H9 (cell line): ENCODE data around the gene GSTP1. TPM values are rescaled to one million over a fixed set of nuclear protein-coding genes. Genes with fewer than 3 reads are reported as not detected.
A peak's percentile ranks its signal among the peaks of the same experiment; 100 is the strongest.

Source experiments
- DNase-seq: peaks from one replicate; pipeline ENCODE4 v3.0.0-alpha.2; 2017
- H2AFZ ChIP-seq: one replicate; pipeline ENCODE4 v1.6.1; 2013; ENCODE audit warnings: mild to moderate bottlenecking, low read length, control low read depth, moderate library complexity
- H2AK5ac ChIP-seq: 2 replicates; pipeline ENCODE4 v1.6.1; 2013; ENCODE audit warnings: low read length, control low read depth, mixed read lengths; ENCODE audit not compliant: insufficient read length
- H2BK120ac ChIP-seq: one replicate; pipeline ENCODE4 v1.6.1; 2013; ENCODE audit warnings: low read depth, mild to moderate bottlenecking, low read length, control low read depth, inconsistent platforms; ENCODE audit not compliant: poor library complexity, severe bottlenecking
- H2BK12ac ChIP-seq: 2 replicates; pipeline ENCODE4 v1.6.1; 2013; ENCODE audit warnings: low read length, control low read depth, mixed read lengths, low read depth; ENCODE audit not compliant: insufficient read length
- H2BK15ac ChIP-seq: 2 replicates; pipeline ENCODE4 v1.6.1; 2013; ENCODE audit warnings: low read depth, low read length, control low read depth
- H2BK20ac ChIP-seq: one replicate; pipeline ENCODE4 v1.6.1; 2013; ENCODE audit warnings: low read depth, mild to moderate bottlenecking, low read length, control low read depth, inconsistent platforms; ENCODE audit not compliant: poor library complexity, severe bottlenecking
- H2BK5ac ChIP-seq: 2 replicates; pipeline ENCODE4 v1.6.1; 2013; ENCODE audit warnings: low read length, control low read depth, mixed read lengths; ENCODE audit not compliant: insufficient read length
- H3K14ac ChIP-seq: 2 replicates; pipeline ENCODE4 v1.6.1; 2013; ENCODE audit warnings: low read length, control low read depth; ENCODE audit not compliant: insufficient read depth
- H3K18ac ChIP-seq: 2 replicates; pipeline ENCODE4 v1.6.1; 2013; ENCODE audit warnings: low read depth, mild to moderate bottlenecking, mixed read lengths, low read length, control low read depth; ENCODE audit not compliant: insufficient read length
- H3K23ac ChIP-seq: 2 replicates; pipeline ENCODE4 v1.6.1; 2013; ENCODE audit warnings: low read length, control low read depth, mixed read lengths, low read depth; ENCODE audit not compliant: insufficient read length
- H3K23me2 ChIP-seq: 2 replicates; pipeline ENCODE4 v1.6.1; 2013; ENCODE audit warnings: low read depth, mild to moderate bottlenecking, mixed read lengths, low read length, control low read depth; ENCODE audit not compliant: insufficient read length, poor library complexity, severe bottlenecking
- H3K27ac ChIP-seq: 2 replicates; pipeline ENCODE4 v1.5.1; 2013; ENCODE audit warnings: low read length, control low read depth, mixed read lengths, low read depth; ENCODE audit not compliant: insufficient read length
- H3K27me3 ChIP-seq: 2 replicates; pipeline ENCODE4 v1.6.1; 2013; ENCODE audit warnings: low read length, control low read depth, inconsistent platforms; ENCODE audit not compliant: insufficient read depth
- H3K4ac ChIP-seq: 2 replicates; pipeline ENCODE4 v1.6.1; 2013; ENCODE audit warnings: low read depth, mild to moderate bottlenecking, control low read depth, inconsistent platforms, low read length, moderate library complexity
- H3K4me1 ChIP-seq: 2 replicates; pipeline ENCODE4 v1.6.1; 2013; ENCODE audit warnings: low read length, control low read depth, inconsistent platforms; ENCODE audit not compliant: insufficient read depth
- H3K4me2 ChIP-seq: 2 replicates; pipeline ENCODE4 v1.6.1; 2013; ENCODE audit warnings: low read length, control low read depth, mixed read lengths; ENCODE audit not compliant: insufficient read length, insufficient read depth
- H3K56ac ChIP-seq: 2 replicates; pipeline ENCODE4 v1.6.1; 2013; ENCODE audit warnings: low read depth, mild to moderate bottlenecking, mixed read lengths, low read length, control low read depth; ENCODE audit not compliant: insufficient read length
- H3K79me1 ChIP-seq: 2 replicates; pipeline ENCODE4 v1.6.1; 2013; ENCODE audit warnings: low read depth, mild to moderate bottlenecking, moderate library complexity, low read length, control low read depth, inconsistent platforms; ENCODE audit not compliant: insufficient read depth, poor library complexity, severe bottlenecking
- H3K79me2 ChIP-seq: 2 replicates; pipeline ENCODE4 v1.6.1; 2013; ENCODE audit warnings: low read length, control low read depth, inconsistent platforms; ENCODE audit not compliant: insufficient read depth
- H3K9ac ChIP-seq: 2 replicates; pipeline ENCODE4 v1.6.1; 2013; ENCODE audit warnings: low read length, control low read depth, mixed read lengths; ENCODE audit not compliant: insufficient read length; ENCODE audit errors: extremely low read depth
- H3K9me3 ChIP-seq: one replicate; pipeline ENCODE4 v1.6.1; 2013; ENCODE audit warnings: low read depth, low read length, inconsistent platforms; ENCODE audit not compliant: control insufficient read depth
- H3T11ph ChIP-seq: one replicate; pipeline ENCODE4 v1.6.1; 2013; ENCODE audit warnings: mild to moderate bottlenecking, low read length, control low read depth, inconsistent platforms
- H4K20me1 ChIP-seq: one replicate; pipeline ENCODE4 v1.6.1; 2013; ENCODE audit not compliant: control insufficient read depth, insufficient read length, insufficient read depth
- H4K5ac ChIP-seq: 2 replicates; pipeline ENCODE4 v1.6.1; 2013; ENCODE audit warnings: low read depth, mild to moderate bottlenecking, mixed read lengths, low read length, control low read depth; ENCODE audit not compliant: insufficient read length
- H4K8ac ChIP-seq: replicated peaks from 2 replicates; pipeline ENCODE4 v1.6.1; 2013; ENCODE audit warnings: low read length, control low read depth, mixed read lengths, low read depth; ENCODE audit not compliant: insufficient read length
- H4K91ac ChIP-seq: 2 replicates; pipeline ENCODE4 v1.6.1; 2013; ENCODE audit warnings: low read depth, mild to moderate bottlenecking, moderate library complexity, mixed read lengths, low read length, control low read depth; ENCODE audit not compliant: insufficient read length
- H3K27ac Mint-ChIP-seq, 3 experiments: 2 replicates in 2 of 3; 3 replicates in 1 of 3; pipeline ENCODE4 v1.8.0; 2020 to 2021; ENCODE audit warnings: mixed read lengths in 3 of 3, mild to moderate bottlenecking in 1 of 3, moderate library complexity in 1 of 3
- H3K27me3 Mint-ChIP-seq: 2 replicates; pipeline ENCODE4 v1.8.0; 2021; ENCODE audit warnings: low read depth, mild to moderate bottlenecking, moderate library complexity, mixed read lengths
- H3K36me3 Mint-ChIP-seq, 3 experiments: 2 replicates in 2 of 3; 3 replicates in 1 of 3; pipeline ENCODE4 v1.8.0; 2020 to 2021; ENCODE audit warnings: low read depth in 3 of 3, mixed read lengths in 3 of 3; ENCODE audit not compliant: insufficient read depth in 1 of 3
- H3K4me1 Mint-ChIP-seq, 2 experiments: 2 replicates each; pipeline ENCODE4 v1.8.0; 2020; ENCODE audit warnings: mixed read lengths in 2 of 2
- H3K4me3 Mint-ChIP-seq, 2 experiments: 2 replicates in 1 of 2; 3 replicates in 1 of 2; pipeline ENCODE4 v1.8.0; 2020 to 2021; ENCODE audit warnings: mild to moderate bottlenecking in 2 of 2, mixed read lengths in 2 of 2, moderate library complexity in 1 of 2
- H3K9me3 Mint-ChIP-seq, 2 experiments: 2 replicates in 1 of 2; 3 replicates in 1 of 2; pipeline ENCODE4 v1.8.0; 2020; ENCODE audit warnings: mild to moderate bottlenecking in 2 of 2, mixed read lengths in 2 of 2, moderate library complexity in 1 of 2
- CTCF ChIP-seq: fragments of 200-600 bp; sonication (generic); conservative IDR thresholded peaks from 3 replicates; pipeline ENCODE4 v1.8.0; 2021; ENCODE audit warnings: antibody characterized with exemption, mild to moderate bottlenecking
- WGBS: extraction: QIAGEN DNeasy Blood & Tissue Kit; methylation state at CpG from one replicate; pipeline ENCODE4 v1.1.7; 2013; ENCODE audit warnings: missing lambda C conversion rate, low lambda C conversion rate, mixed read lengths; ENCODE audit not compliant: insufficient read length; ENCODE audit errors: extremely low coverage; 5-methylcytosine and 5-hydroxymethylcytosine counted together
- total RNA-seq: library from RNA; stranded (reverse); gene quantifications from 2 replicates; pipeline ENCODE4 v1.2.1, GENCODE V29; 2021

Gene GSTP1
- total RNA-seq, 1 experiment from 2014 or later = 1,469 TPM

GRCh38 chr11:67572747-67573419 lies 10.7 kb upstream of the GSTP1 start:
- H3K4me2 ChIP-seq = no peak overlapping the region
- H3K23me2 ChIP-seq = no peaks in the 10 kb centered on the region
- H3T11ph ChIP-seq = no peak overlapping the region
- H3K27ac Mint-ChIP-seq = no peak overlapping the region
- H4K20me1 ChIP-seq = no peaks in the 10 kb centered on the region
- H2AFZ ChIP-seq = no peak overlapping the region
- peak; percentile 77 for DNase-seq
- no peaks in the 10 kb centered on the region for H3K79me2 ChIP-seq
- no peak overlapping the region for H2BK12ac ChIP-seq
- no peak overlapping the region for H2BK15ac ChIP-seq
- H3K4me3 Mint-ChIP-seq = no peak overlapping the region
- H3K4me1 Mint-ChIP-seq = peaks cover 14 to 19% of the 10 kb centered on the region in 2 experiments
- no peak overlapping the region for H3K14ac ChIP-seq
- no peak overlapping the region for H2BK20ac ChIP-seq
- no peak overlapping the region for H4K5ac ChIP-seq
- H3K18ac ChIP-seq = no peak overlapping the region
- H3K9me3 ChIP-seq = no peaks in the 10 kb centered on the region
- H3K27me3 Mint-ChIP-seq = peaks cover 44% of the 10 kb centered on the region
- H3K23ac ChIP-seq = no peak overlapping the region
- H4K91ac ChIP-seq = no peak overlapping the region
- no peak overlapping the region for H3K56ac ChIP-seq
- no peak overlapping the region for H2BK120ac ChIP-seq
- no peak overlapping the region for H3K9ac ChIP-seq
- no CpG with 5 or more reads among the region's 21 CpGs for WGBS
- no peaks in the 10 kb centered on the region for H3K4me1 ChIP-seq
- peaks cover 3 to 9% of the 10 kb centered on the region in 2 experiments; a peak in 3 of 5 replicates for H3K9me3 Mint-ChIP-seq
- no peaks in the 10 kb centered on the region for H3K27me3 ChIP-seq
- H3K36me3 Mint-ChIP-seq = no peaks in the 10 kb centered on the region
- H3K79me1 ChIP-seq = no peaks in the 10 kb centered on the region
- no peak overlapping the region for H2AK5ac ChIP-seq
- H2BK5ac ChIP-seq = no peak overlapping the region
- H3K4ac ChIP-seq = no peak overlapping the region
- peak; percentile 90 for TF ChIP-seq CTCF
- H4K8ac ChIP-seq = no peak overlapping the region
- H3K27ac ChIP-seq = no peak overlapping the region
